Occipital lobe (tissue), 2 donors: ENCODE measurements around the gene POLDIP3. TPM values are rescaled to one million over a fixed set of nuclear protein-coding genes. Genes with fewer than 3 reads are reported as not detected.

Source experiments
- DNase-seq: peaks from one replicate; lab custom pipeline; 2025; lab: John Stamatoyannopoulos, UW
- total RNA-seq: library from RNA; depleted of rRNA; stranded (reverse); fragments of >200 nt; gene quantifications from one replicate; pipeline ENCODE4 v1.2.3, GENCODE V29; 2014

Gene POLDIP3
- total RNA-seq: 27.1 TPM

- peak; percentile 93 for DNase-seq
Measured at GRCh38 chr22:42614312-42615091, at the start of gene POLDIP3. POLDIP3 (minus strand) TSS chr22:42614883; CDS start chr22:42614857, 26 bp downstream.

GRCh38 chr22:42661985-42662831, 47.5 kb upstream of the POLDIP3 start:
- DNase-seq: peak; percentile 42

- no peak for DNase-seq
Measured at GRCh38 chr22:42656578-42656977, 41.9 kb upstream of the POLDIP3 start.

GRCh38 chr22:42655693-42656092, 41.0 kb upstream of the POLDIP3 start:
- no peak for DNase-seq

GRCh38 chr22:42654436-42655073, 39.9 kb upstream of the POLDIP3 start:
- DNase-seq: no peak

- DNase-seq: no peak
Measured at GRCh38 chr22:42653999-42654398, 39.3 kb upstream of the POLDIP3 start.

- no peak for DNase-seq
Measured at GRCh38 chr22:42651134-42651533, 36.5 kb upstream of the POLDIP3 start.

GRCh38 chr22:42649246-42650099, 34.8 kb upstream of the POLDIP3 start, which contains the start of gene CYB5R3:
CYB5R3 (minus strand) TSS chr22:42649392; CDS start chr22:42649315, 77 bp downstream.
- peak; percentile 81 for DNase-seq

GRCh38 chr22:42648368-42649245, 33.9 kb upstream of the POLDIP3 start:
- DNase-seq: no peak

GRCh38 chr22:42648017-42648367, 33.3 kb upstream of the POLDIP3 start:
- no peak for DNase-seq

GRCh38 chr22:42646569-42647525, 32.2 kb upstream of the POLDIP3 start:
- no peak for DNase-seq

GRCh38 chr22:42645938-42646568, 31.4 kb upstream of the POLDIP3 start:
- DNase-seq: no peak

GRCh38 chr22:42645341-42645937, 30.8 kb upstream of the POLDIP3 start:
- no peak for DNase-seq

GRCh38 chr22:42644422-42645340, 30.0 kb upstream of the POLDIP3 start:
- no peak for DNase-seq

GRCh38 chr22:42643634-42644421, 29.1 kb upstream of the POLDIP3 start:
- DNase-seq: no peak
